Measurements from ENCODE around the gene MRPL55.
A peak's percentile ranks its signal among the peaks of the same experiment; 100 is the strongest.

The MRPL55 gene

GRCh38 chr1:228100822-228101613 is 8.1 kb downstream of the MRPL55 start:
- DNase-seq = no peak

DNA sequence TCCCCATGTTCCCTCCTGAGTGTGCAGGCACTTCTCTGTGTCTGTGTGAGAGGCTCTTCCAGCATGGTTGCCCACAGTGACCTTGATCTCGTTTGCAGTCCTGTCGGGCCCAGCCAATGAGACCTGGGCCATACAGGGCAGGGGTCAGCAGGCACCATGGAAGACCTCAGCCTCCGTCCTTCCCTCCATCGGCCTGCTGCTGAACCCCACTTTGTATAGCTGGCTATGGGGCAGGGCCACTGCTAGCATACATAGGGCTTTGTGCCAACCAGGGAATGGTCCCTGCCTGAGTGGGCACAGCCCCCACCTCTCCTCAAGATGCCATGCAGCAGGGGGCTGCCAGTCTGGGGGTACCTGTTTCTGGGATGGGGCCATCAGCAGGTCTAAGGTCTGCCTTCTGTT is 9.8 kb downstream of the MRPL55 start:
- DNase-seq = no peak

DNA sequence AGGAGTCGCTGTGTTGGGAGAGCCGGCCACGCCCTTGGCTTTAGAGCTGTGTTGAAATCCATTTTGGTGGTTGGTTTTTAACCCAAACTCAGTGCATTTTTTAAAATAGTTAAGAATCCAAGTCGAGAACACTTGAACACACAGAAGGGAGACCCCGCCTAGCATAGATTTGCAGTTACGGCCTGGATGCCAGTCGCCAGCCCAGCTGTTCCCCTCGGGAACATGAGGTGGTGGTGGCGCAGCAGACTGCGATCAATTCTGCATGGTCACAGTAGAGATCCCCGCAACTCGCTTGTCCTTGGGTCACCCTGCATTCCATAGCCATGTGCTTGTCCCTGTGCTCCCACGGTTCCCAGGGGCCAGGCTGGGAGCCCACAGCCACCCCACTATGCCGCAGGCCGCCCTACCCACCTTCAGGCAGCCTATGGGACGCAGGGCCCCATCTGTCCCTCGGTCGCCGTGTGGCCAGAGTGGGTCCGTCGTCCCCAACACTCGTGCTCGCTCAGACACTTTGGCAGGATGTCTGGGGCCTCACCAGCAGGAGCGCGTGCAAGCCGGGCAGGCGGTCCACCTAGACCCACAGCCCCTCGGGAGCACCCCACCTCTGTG is 10.7 kb downstream of the MRPL55 start:
- no peak for DNase-seq

- no peak for DNase-seq
Measured at GRCh38 chr1:228097333-228098081, 11.6 kb downstream of the MRPL55 start.

DNA sequence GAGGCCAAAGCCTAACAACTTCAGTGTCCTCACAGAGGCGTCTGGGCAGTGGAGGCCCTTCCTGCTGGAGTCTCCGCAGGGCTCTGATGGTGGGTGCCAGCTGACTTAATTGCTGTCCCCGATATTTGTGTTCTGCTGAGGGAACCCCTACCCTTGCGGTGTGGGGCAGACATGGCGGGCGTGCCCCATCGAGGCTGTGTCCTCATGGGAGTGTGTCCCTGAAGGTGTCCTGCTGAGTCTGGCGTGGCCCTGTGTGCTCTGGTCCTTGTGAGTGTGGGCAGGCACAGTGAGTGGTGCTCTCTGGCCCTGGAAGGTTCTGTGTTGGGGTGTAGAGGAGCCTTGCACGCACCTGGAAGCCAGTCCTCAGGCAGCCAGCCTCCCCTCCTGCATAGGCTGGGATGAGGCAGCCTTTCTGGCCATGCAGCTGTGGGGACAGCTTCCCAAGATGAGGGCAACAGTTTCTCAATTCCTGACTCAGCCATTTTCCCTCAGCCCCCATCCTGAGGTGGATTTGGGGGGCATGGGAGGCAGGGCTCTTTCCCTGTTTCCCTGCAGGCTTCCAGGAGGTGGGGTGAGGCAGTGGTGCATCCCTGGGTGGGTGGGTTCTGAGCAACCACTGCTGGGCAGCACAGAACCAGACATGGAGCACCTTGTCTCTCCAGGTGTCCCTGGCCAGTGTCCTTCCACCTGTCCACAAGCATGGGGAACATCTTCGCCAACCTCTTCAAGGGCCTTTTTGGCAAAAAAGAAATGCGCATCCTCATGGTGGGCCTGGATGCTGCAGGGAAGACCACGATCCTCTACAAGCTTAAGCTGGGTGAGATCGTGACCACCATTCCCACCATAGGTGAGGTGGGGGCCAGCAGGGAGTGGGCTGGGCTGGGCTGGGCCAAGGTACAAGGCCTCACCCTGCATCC is 12.4 kb downstream of the MRPL55 start:
- DNase-seq = no peak

GRCh38 chr1:228095938-228096337 is 13.2 kb downstream of the MRPL55 start:
- no peak for DNase-seq

DNA sequence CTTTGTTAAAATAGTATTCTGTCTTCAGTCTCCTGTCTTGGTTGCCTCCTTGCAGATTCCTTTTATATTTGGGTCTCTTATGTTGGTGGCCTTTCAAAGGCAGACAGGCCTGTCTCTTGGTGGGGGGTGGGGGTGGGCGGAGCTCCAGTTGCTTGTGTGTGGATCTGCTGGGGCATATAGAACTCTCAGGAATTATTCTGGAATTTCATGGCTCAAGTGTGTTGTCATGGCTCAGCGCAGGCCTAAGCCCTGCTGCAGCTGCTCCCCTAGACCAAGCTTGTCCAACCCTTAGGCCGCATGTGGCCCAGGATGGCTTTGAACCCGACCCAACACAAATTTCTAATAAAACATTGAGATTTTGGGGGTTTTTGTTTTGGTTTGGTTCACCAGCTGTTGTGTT is 13.9 kb downstream of the MRPL55 start:
- no peak for DNase-seq

GRCh38 chr1:228094432-228095016 is 14.6 kb downstream of the MRPL55 start:
- DNase-seq = no peak

- no peak for DNase-seq
Measured at GRCh38 chr1:228093050-228093906, 15.8 kb downstream of the MRPL55 start.

GRCh38 chr1:228092342-228093049 is 16.6 kb downstream of the MRPL55 start:
- DNase-seq = no peak

DNA sequence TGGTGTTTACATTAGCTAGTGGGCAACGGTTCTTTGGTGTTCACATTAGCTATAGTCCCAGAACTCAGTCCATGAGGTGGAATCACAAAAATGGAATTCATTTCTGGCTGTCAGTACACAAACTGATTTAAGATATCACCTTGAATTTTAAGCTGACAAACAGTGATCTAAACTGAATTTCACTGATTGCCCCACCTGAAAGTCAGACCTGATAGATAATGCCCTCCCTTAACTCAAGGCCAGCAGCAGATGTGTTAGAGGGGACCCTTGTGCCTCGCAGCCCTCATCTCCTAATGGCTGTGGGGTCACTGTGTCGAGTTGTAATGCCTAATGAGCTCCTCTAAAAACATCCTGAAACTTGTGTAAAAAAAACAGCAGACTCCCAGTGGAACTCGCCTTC is 18.0 kb downstream of the MRPL55 start:
- no peak for DNase-seq

GRCh38 chr1:228090613-228091081 is 18.5 kb downstream of the MRPL55 start:
- no peak for DNase-seq

GRCh38 chr1:228089519-228090380 is 19.3 kb downstream of the MRPL55 start:
- DNase-seq = no peak

DNA sequence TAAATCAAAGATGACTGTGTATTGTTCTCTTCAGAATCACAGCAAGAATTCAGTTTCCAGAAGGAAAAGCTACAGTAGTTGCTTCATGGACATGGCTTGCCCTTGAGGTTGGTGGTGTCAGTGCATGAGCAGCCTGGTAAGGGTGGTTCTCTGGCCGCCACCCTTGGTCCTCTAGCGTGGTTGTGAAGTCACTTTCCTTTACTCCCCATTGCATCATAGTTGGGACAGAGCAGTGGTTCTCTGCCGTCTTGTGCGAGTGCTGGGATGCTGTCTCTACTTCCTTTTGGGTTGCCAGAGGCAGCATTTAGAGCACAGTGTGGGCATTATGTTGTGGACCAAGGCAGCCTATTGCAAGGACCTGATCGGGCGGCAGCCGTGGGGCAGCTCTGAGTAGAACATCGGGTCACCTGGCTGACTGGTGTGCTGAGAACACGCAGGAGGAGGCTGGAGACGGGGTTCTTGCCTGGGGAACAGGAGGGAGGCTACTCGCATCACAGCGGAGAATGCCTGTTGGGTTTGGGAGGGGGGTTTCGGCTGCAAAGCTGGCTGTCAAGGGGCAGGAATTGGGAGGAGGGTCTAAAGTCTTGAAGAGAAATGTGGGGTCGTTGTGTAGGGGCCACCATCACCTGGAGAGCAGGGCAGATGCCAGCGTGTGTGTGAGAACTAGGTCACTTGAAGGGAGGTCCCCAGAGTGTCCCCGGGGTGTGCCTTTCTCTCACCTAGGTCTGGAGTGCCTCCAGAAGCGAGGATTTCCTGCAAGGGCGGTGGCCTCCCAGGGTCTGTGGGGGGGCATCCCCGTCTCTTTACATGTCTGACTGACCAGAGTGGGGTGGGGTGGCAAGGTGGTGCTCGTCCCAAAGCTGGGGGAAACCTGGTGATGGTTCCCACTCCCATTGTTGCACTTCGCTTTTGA is 20.3 kb downstream of the MRPL55 start:
- DNase-seq = no peak

DNA sequence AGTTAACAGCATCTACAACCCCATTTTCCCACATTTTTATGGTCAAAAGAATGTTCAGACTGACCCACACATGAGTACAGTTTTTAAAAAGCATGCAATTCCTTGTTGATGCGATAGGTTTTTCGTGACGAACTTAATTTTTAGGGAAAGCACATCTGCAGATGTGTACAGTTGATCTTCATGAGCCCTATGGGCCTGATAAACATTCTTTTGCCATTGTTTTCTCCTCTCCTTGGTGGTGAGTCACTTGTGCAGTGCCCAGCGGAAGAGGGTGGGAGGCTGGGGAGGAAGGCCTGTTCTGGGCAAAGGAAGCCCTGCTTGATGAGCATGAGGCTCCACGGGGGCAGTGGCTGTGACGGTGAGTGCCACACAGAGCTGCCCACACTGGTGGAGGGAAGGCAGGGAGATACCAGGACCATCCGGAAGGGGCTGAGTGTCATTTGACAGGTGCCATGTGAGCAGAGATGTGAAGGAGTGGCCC is 21.3 kb downstream of the MRPL55 start:
- peak; percentile 38 for DNase-seq

DNA sequence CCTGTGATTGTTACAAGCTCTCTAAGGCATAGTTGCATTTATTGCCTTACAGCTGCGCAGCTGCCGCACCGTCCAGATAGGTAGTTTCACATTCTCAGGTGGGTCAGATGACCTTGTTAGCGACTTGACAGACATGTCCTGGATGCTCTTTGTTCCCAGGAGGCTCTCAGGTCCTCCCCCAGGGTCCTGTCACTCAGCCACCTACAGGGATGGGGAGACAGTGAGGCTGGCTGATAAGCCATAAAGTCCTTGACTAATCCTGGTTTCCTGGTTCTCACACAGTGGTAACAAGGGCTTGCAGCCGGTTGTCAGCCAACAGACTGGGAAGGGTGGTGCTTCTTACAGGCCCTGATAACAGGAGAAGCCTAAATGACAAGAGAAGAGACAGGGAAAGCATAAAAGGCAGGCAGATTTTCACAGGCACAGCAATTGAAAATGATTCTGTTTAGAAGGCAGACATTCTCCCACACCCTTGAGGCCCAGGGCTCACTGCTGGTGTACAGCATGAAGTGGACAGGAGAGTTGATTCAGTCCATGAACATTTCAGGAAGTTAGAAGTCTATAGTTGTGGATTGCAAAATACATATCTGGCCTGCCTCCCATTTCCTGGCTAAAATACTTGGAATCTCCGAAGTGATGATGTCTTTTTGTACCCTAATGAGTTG is 23.7 kb downstream of the MRPL55 start:
- peak; percentile 72 for DNase-seq

GRCh38 chr1:228084797-228085196 is 24.3 kb downstream of the MRPL55 start:
- DNase-seq = no peak

Measured in fibroblast of skin of abdomen (primary cell).